Ishikawa (cell line): Measurements from ENCODE around the gene ELMO1.

ENCODE experiments used
- CEBPB ChIP-seq: IDR thresholded peaks from 2 replicates; pipeline ENCODE4 v1.6.1; 2012
- CREB1 ChIP-seq: IDR thresholded peaks from 2 replicates; pipeline ENCODE4 v1.6.1; 2012; ENCODE audit warnings: low read depth
- EP300 ChIP-seq: IDR thresholded peaks from 2 replicates; pipeline ENCODE4 v1.6.1; 2012; ENCODE audit warnings: borderline replicate concordance
- FOXM1 ChIP-seq: IDR thresholded peaks from 2 replicates; pipeline ENCODE4 v1.6.1; 2012; ENCODE audit warnings: low read depth, borderline replicate concordance
- MAX ChIP-seq: IDR thresholded peaks from 2 replicates; pipeline ENCODE4 v1.6.1; 2012
- NFIC ChIP-seq: IDR thresholded peaks from 2 replicates; pipeline ENCODE4 v1.6.1; 2012
- RAD21 ChIP-seq: IDR thresholded peaks from 2 replicates; pipeline ENCODE4 v1.6.1; 2012; ENCODE audit warnings: low read depth
- TAF1 ChIP-seq: IDR thresholded peaks from 2 replicates; pipeline ENCODE4 v1.6.1; 2012; ENCODE audit warnings: low read depth, mild to moderate bottlenecking
- TCF12 ChIP-seq: IDR thresholded peaks from 2 replicates; pipeline ENCODE4 v1.6.1; 2012; ENCODE audit warnings: low read depth
- TEAD4 ChIP-seq: IDR thresholded peaks from 2 replicates; pipeline ENCODE4 v1.6.1; 2012
- YY1 ChIP-seq: IDR thresholded peaks from 2 replicates; pipeline ENCODE4 v1.6.1; 2012; ENCODE audit warnings: low read depth
- ZBTB7A ChIP-seq: IDR thresholded peaks from 2 replicates; pipeline ENCODE4 v1.6.1; 2012; ENCODE audit warnings: low read depth
- TF ChIP-seq, protein P1 (sequence below): IDR thresholded peaks from 2 replicates; pipeline ENCODE4 v1.6.1; 2012; ENCODE audit warnings: low read depth, mild to moderate bottlenecking
- TF ChIP-seq, protein P2 (sequence below): IDR thresholded peaks from 2 replicates; pipeline ENCODE4 v1.6.1; 2012

DNA sequence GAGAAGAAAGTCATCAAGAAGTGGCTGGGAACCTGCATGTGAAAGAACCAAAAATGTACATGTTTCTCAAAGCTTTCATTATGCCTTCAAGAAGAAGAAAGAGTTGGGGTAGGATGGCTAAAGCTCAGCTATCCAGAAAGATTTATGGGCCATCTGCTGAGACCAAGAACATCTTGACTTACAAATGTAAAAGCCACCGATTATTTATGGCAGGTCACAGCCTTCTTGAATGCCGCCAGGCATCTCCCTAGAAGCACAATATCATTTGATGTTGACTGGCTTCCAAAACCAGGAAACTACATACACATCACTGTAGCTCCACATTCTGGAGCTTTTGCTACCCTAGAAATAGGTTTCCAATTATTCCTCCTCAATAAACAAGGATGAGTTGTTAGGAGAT lies 470.2 kb downstream of the ELMO1 start:
- TF ChIP-seq MAX (no peak), FOXM1 (no peak), RAD21 (no peak), CEBPB (no peak), EP300 (no peak), TEAD4 (no peak), YY1 (no peak), NFIC (no peak), CREB1 (no peak), TCF12 (no peak), TAF1 (no peak), ZBTB7A (no peak)
- TF ChIP-seq, protein P1, sequence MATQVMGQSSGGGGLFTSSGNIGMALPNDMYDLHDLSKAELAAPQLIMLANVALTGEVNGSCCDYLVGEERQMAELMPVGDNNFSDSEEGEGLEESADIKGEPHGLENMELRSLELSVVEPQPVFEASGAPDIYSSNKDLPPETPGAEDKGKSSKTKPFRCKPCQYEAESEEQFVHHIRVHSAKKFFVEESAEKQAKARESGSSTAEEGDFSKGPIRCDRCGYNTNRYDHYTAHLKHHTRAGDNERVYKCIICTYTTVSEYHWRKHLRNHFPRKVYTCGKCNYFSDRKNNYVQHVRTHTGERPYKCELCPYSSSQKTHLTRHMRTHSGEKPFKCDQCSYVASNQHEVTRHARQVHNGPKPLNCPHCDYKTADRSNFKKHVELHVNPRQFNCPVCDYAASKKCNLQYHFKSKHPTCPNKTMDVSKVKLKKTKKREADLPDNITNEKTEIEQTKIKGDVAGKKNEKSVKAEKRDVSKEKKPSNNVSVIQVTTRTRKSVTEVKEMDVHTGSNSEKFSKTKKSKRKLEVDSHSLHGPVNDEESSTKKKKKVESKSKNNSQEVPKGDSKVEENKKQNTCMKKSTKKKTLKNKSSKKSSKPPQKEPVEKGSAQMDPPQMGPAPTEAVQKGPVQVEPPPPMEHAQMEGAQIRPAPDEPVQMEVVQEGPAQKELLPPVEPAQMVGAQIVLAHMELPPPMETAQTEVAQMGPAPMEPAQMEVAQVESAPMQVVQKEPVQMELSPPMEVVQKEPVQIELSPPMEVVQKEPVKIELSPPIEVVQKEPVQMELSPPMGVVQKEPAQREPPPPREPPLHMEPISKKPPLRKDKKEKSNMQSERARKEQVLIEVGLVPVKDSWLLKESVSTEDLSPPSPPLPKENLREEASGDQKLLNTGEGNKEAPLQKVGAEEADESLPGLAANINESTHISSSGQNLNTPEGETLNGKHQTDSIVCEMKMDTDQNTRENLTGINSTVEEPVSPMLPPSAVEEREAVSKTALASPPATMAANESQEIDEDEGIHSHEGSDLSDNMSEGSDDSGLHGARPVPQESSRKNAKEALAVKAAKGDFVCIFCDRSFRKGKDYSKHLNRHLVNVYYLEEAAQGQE = no peak
- TF ChIP-seq, protein P2, sequence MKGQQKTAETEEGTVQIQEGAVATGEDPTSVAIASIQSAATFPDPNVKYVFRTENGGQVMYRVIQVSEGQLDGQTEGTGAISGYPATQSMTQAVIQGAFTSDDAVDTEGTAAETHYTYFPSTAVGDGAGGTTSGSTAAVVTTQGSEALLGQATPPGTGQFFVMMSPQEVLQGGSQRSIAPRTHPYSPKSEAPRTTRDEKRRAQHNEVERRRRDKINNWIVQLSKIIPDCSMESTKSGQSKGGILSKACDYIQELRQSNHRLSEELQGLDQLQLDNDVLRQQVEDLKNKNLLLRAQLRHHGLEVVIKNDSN = no peak
